Measurements from ENCODE around the gene P2RY12.

P2RY12 gene

DNA sequence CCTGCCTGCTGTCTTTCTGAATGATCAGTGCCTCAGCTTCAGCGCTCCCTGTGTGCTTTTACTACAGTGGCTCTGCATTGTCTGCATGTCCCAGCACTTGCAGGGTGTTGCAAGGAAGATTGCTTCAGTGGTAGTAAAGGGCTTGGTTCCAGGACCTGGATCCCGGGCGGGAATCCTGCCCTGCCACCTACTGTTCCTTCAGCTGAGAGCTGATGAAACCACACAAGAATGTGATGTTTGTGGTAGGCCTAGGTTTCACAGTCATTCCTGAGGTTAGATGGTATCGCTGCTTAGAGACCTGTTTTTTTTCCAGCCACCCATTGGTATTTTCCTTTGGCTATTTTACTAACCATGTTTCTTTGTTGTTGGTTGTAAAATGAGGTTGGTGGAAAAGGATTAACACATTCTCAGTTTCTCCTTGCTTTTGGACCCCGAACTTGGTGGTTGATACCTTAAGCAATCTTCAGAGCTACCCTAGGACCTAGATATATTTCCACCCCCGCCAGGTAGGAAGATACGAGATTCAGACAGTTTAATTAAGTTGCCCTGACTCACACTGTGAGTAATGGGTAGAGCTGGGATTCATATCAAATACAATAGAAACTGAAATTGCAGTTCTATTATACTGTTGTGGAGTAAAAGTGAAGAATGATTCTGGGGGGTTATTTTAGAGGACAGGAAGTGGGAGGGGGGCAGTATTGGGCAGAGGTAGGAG is 79.3 kb downstream of the P2RY12 start:
- no peak for FAIRE-seq

GRCh38 chr3:151303751-151304150 is 80.8 kb downstream of the P2RY12 start:
- no peak for FAIRE-seq

DNA sequence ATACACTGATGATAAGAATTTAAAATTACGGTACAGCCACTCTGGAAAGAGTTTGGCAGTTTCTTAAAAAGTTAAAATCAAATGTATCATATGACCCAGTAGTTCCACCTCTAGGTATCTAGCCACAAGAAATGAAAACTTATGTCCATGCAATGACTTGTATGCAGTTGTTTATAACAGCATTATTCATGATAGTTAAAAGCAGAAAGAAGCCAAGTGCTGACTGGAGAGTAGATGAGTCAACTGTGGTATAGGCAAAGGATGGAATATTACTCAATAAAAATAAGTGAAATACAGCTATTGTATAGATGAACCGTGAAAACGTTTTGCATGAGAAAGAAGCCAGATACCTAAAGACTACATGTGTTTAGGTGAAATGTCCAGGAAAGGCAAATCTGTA is 82.8 kb downstream of the P2RY12 start:
- no peak for FAIRE-seq

GRCh38 chr3:151300539-151300938 is 84.0 kb downstream of the P2RY12 start:
- FAIRE-seq, result no peak

DNA sequence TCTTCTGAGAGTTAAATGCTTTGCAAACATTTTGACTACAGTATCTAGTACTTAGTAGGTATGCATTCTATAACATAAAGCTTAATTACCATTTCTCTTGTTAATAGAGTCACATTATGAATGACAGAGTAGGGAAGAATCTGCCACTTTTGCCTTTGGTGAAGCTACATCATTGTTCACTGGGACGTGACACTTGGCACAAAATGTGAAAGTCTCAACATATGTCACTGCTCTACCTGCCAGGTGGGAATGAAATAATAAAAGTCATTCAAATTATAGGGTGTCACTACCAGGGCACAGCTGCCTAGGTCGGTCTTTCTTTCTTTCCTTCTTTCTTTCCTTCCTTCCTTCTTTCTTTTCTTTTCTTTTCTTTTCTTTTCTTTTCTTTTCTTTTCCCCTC is 85.5 kb downstream of the P2RY12 start:
- FAIRE-seq, result no peak

DNA sequence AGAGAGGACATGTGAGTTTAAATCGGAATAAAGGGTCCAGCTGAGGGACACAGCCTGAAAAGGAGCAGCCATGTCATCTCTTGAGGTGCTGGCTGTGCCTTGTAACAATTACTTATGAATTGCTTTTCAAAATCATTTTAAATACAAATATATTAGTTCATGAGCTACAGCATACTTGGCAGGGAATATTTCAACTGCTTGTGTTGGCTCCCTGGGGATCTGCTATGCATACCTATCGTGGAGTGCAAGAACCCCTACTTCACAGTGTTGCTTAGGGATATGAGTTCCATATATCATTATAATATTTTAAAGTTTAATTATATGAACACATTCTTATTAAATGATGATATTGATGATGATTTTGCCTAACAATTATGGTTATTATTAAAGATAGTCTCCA is 87.1 kb downstream of the P2RY12 start:
- no peak for FAIRE-seq

- no peak for FAIRE-seq
Observed at GRCh38 chr3:151296226-151296625, 88.3 kb downstream of the P2RY12 start.

DNA sequence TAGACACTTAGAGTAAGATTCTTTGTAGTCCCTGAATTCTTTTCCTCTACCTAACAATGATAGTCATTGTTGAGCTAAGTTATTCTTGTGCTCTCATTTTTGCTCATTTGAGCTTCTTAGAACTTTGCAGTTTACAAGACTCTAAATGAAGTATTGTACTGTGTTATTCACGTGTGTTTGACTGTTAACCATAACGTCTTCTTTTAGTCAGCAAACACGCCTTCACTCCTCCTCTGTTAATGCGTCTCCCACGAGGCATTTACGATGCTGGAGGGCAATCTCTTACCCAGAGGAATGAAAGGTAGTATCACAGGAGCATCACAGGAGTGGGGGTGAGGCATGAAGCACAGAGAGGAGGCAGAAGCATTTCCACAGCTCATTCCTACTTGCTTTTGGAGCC is 91.4 kb downstream of the P2RY12 start:
- FAIRE-seq, result no peak

DNA sequence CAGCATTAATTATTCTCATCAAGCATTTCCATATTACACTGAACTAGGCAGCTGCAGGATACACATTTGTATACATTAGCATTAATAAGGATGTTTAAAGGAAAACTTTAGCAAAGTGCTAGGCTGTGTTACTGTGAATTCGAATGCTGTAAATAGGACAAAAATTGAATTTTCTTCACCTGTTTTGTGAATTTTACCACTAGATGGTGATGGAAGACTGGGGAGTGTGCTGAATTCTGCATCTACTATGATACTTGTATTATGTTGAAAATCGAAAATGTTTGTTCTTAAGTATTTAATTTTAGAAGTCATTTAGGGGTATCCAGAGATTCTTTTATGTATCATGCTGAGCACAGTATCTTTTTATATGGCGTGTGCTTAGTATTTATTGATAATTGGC is 93.9 kb downstream of the P2RY12 start:
- FAIRE-seq, result no peak

DNA sequence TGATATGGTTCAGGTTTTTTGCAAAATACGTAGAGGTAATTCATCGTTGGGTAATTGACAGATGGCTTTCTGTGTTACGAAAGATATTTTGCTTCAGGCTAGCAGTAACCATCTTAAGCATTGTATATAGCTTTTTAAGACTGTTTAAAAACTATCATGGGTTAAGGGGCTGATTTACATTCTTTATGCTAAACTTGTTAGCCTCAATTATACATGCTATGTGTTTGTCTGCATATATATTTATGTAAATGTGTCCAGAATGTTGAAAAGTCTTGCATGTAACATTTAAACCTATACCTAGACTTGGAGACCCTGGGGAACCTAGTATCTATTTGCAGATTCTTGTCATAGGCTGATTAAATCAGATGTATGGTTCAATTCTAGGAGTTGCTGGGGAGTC is 95.1 kb downstream of the P2RY12 start:
- no peak for FAIRE-seq
